SK-N-MC (cell line): ENCODE data around the gene ETNPPL.

ENCODE experiments used
- DNase-seq: peaks from one replicate; pipeline ENCODE4 v3.0.0-alpha.2; 2011; ENCODE audit warnings: low read depth, low spot score
- H3K27ac ChIP-seq: fragments of 200-600 bp; sonication (generic); 2 replicates; pipeline ENCODE4 v1.5.1; 2016; ENCODE audit warnings: mixed run types
- H3K36me3 ChIP-seq: fragments of 200-600 bp; sonication (generic); 2 replicates; pipeline ENCODE4 v1.6.1; 2017; ENCODE audit warnings: antibody characterized with exemption, low read length, mixed read lengths; ENCODE audit not compliant: insufficient read depth
- H3K4me3 ChIP-seq: fragments of 200-600 bp; sonication (generic); 2 replicates; pipeline ENCODE4 v1.5.1; 2016
- H3K9ac ChIP-seq: fragments of 200-600 bp; sonication (generic); 2 replicates; pipeline ENCODE4 v1.8.0; 2017; ENCODE audit warnings: mixed run types, mixed read lengths; ENCODE audit not compliant: insufficient read length
- H3K9me3 ChIP-seq: fragments of 200-600 bp; sonication (generic); 2 replicates; pipeline ENCODE4 v1.6.1; 2017; ENCODE audit warnings: low read depth, mild to moderate bottlenecking, antibody characterized with exemption, low read length, moderate library complexity, mixed read lengths
- EZH2 ChIP-seq: fragments of 200-600 bp; sonication (generic); IDR thresholded peaks from one replicate; pipeline ENCODE4 v1.6.1; 2017; ENCODE audit warnings: antibody characterized with exemption
- FOXP2 ChIP-seq: optimal IDR thresholded peaks from 2 replicates; pipeline ENCODE3; 2011; ENCODE audit warnings: mild to moderate bottlenecking, moderate library complexity; ENCODE audit not compliant: insufficient read depth; ENCODE audit errors: extremely low read length, control extremely low read depth
- POLR2AphosphoS5 ChIP-seq: IDR thresholded peaks from 2 replicates; pipeline ENCODE4 v1.6.1; 2012; ENCODE audit warnings: mild to moderate bottlenecking, low read depth, low read length, borderline replicate concordance

Gene ETNPPL

GRCh38 chr4:108762559-108763225 is at the start of gene ETNPPL:
ETNPPL (minus strand) TSS chr4:108763053; CDS start chr4:108762898, 155 bp downstream.
- TF ChIP-seq POLR2AphosphoS5 (no peak), FOXP2 (no peak), EZH2 (no peak)
- Histone ChIP-seq H3K36me3 (no peaks in the 10 kb centered on the region), H3K4me3 (peak within 1 kb of the TSS; percentile 85), H3K9ac (peak within 1 kb of the TSS; percentile 52), H3K9me3 (no peaks in the 10 kb centered on the region), H3K27ac (no peak within 1 kb of the TSS)
- no peak for DNase-seq

GRCh38 chr4:108811486-108811885 is 48.6 kb upstream of the ETNPPL start:
- Histone ChIP-seq H3K36me3 (no peaks in the 10 kb centered on the region), H3K9ac (no peak overlapping the region), H3K27ac (no peak overlapping the region), H3K4me3 (no peak overlapping the region), H3K9me3 (no peaks in the 10 kb centered on the region)
- TF ChIP-seq FOXP2: no peak
- no peak for DNase-seq

GRCh38 chr4:108810087-108810486 is 47.2 kb upstream of the ETNPPL start:
- TF ChIP-seq POLR2AphosphoS5 (no peak), EZH2 (no peak), FOXP2 (no peak)
- Histone ChIP-seq H3K36me3 (no peaks in the 10 kb centered on the region), H3K4me3 (no peak overlapping the region), H3K9me3 (no peaks in the 10 kb centered on the region), H3K27ac (no peak overlapping the region), H3K9ac (no peak overlapping the region)
- no peak for DNase-seq

DNA sequence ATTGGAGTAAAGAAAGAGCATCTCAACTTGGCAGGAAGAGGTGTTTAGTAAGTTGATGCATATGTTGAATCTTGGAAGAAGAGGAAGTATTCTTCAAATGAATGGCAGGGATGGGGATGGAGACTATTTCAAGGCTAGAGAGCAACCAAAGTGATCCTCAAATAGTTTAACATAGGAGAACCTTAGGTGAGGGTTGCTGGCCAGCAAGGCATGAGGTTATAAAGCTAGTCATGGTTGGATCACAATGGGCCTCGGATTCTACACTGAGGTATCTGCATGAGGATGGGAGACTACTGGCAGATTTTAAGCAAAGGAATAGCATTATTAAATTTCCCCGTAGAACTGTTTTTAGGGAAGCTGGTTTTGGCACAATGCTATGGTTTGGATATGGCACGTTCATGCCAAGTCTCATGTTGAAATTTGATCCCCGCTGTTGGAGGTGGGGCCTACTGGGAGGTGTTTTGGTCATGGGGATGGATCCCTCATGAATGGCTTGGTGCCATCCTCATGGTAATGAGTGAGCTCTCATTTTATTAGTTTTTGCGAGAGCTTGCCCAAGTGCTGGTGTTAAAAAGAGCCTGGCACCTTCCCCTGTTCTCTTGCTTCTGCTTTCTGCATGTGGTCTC is 41.9 kb upstream of the ETNPPL start:
- Histone ChIP-seq H3K4me3 (no peak overlapping the region), H3K9ac (no peak overlapping the region), H3K9me3 (no peaks in the 10 kb centered on the region), H3K27ac (no peak overlapping the region), H3K36me3 (no peaks in the 10 kb centered on the region)
- no peak for DNase-seq
- TF ChIP-seq FOXP2 (no peak), POLR2AphosphoS5 (no peak), EZH2 (no peak)

GRCh38 chr4:108799306-108799705 is 36.5 kb upstream of the ETNPPL start:
- Histone ChIP-seq H3K9ac (no peak overlapping the region), H3K4me3 (no peak overlapping the region), H3K9me3 (no peaks in the 10 kb centered on the region), H3K36me3 (no peaks in the 10 kb centered on the region), H3K27ac (no peak overlapping the region)
- TF ChIP-seq POLR2AphosphoS5 (no peak), EZH2 (no peak), FOXP2 (no peak)
- no peak for DNase-seq

- Histone ChIP-seq H3K9ac (no peak overlapping the region), H3K36me3 (no peaks in the 10 kb centered on the region), H3K9me3 (no peaks in the 10 kb centered on the region), H3K4me3 (no peak overlapping the region), H3K27ac (no peak overlapping the region)
- DNase-seq: no peak
- TF ChIP-seq POLR2AphosphoS5: no peak
- no peak for TF ChIP-seq EZH2
- no peak for TF ChIP-seq FOXP2
These were observed 33.3 kb upstream of the ETNPPL start for GRCh38 chr4:108796173-108796572.

- Histone ChIP-seq H3K4me3 (no peak overlapping the region), H3K36me3 (no peaks in the 10 kb centered on the region), H3K9me3 (no peaks in the 10 kb centered on the region), H3K9ac (no peak overlapping the region), H3K27ac (no peak overlapping the region)
- TF ChIP-seq POLR2AphosphoS5: no peak
- TF ChIP-seq FOXP2: no peak
- no peak for TF ChIP-seq EZH2
- no peak for DNase-seq
These were observed 32.9 kb upstream of the ETNPPL start for GRCh38 chr4:108795733-108796132.

GRCh38 chr4:108794136-108794535 is 31.3 kb upstream of the ETNPPL start:
- H3K9me3 ChIP-seq: no peaks in the 10 kb centered on the region
- H3K9ac ChIP-seq: no peak overlapping the region
- H3K27ac ChIP-seq: no peak overlapping the region
- TF ChIP-seq FOXP2 (no peak), POLR2AphosphoS5 (no peak), EZH2 (no peak)
- H3K36me3 ChIP-seq: no peaks in the 10 kb centered on the region
- DNase-seq: no peak
- no peak overlapping the region for H3K4me3 ChIP-seq

GRCh38 chr4:108793415-108793814 is 30.6 kb upstream of the ETNPPL start:
- Histone ChIP-seq H3K36me3 (no peaks in the 10 kb centered on the region), H3K9ac (no peak overlapping the region), H3K9me3 (no peaks in the 10 kb centered on the region), H3K4me3 (no peak overlapping the region), H3K27ac (no peak overlapping the region)
- TF ChIP-seq FOXP2: no peak
- no peak for TF ChIP-seq POLR2AphosphoS5
- no peak for TF ChIP-seq EZH2
- no peak for DNase-seq
